Fibroblast of skin of left quadriceps (primary cell): ENCODE results near the gene SPEF2.
"Not testable (repeated sequence)": the region's sequence is repeated elsewhere in the genome, so short reads cannot be mapped to it uniquely, and the experiment has no call there.

Experiments used
- DNase-seq, 2 experiments: peaks; one replicate each; pipeline ENCODE4 v3.0.0-alpha.2; 2013; ENCODE audit warnings: low read depth in 2 of 2

Gene SPEF2

DNA sequence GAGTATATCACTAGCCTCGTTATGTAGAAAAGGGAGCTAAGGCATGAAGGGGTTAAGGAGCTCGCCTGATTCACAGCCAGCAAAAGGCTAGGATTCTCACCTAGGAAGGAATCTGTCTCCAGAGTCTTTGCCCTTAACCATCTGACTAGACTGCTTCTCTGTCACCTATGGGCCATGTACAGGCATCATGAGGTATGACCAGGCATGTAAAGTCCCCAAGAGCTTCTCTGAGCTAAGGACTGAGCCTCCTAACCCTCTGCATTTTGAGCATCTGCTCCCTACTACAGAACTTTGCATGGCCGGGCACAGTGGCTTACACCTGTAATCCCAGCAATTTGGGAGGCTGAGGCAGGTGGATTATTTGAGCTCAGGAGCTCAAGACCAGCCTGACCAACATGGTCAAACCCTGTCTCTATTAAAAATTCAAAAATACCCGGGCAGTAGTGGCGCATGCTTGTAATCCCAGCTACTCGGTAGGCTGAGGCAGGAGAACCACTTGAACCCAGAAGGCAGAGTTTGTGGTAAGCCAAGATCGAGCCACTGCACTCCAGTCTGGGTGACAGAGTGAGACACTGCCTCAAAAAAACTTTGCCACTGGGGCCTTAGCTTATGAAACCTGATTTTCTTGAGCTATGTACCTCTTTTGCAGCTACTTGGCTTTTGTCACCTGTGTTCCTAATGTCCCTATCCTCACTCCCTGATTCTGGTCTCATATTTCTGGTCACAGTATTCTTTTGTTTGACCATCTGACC lies 205.9 kb downstream of the SPEF2 start:
- DNase-seq, result no peak

DNA sequence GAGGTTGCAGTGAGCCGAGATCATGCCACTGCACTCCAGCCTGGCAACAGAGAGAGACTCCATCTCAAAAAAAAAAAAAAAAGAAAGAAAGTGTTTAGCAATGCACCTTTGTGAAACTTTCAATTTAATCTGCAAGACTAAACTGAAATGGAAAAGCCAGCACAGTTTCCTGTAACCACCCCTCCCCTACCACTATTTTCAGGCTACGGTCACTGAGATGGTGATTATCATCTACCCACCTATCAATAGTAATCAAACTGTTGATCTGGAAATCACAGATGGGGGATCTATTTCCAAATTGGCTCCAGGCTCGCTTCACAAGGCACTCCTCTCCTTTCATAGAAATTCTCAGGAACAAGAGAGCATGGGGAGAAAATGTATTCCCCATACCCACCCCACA lies 208.4 kb downstream of the SPEF2 start:
- no peak for DNase-seq

DNA sequence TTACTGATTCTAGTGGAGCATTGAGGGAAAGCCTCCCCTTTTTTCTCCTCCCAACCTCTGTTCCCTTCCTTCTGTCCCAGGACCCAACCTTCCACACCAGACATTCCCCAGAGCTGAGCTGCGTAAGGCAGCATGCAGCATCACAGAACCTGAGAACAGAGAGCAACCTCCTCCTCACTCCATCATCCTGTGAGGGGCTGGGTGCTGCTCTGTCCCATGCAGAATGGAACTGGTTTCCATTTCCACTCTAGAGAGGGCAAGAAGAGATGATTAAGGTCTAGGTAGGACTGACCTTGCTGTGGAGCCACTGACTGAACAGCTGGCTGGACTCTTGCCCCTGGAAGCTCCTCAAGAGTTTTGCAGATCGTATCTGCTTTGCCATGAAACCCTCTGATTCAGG lies 208.9 kb downstream of the SPEF2 start:
- DNase-seq, result no peak

DNA sequence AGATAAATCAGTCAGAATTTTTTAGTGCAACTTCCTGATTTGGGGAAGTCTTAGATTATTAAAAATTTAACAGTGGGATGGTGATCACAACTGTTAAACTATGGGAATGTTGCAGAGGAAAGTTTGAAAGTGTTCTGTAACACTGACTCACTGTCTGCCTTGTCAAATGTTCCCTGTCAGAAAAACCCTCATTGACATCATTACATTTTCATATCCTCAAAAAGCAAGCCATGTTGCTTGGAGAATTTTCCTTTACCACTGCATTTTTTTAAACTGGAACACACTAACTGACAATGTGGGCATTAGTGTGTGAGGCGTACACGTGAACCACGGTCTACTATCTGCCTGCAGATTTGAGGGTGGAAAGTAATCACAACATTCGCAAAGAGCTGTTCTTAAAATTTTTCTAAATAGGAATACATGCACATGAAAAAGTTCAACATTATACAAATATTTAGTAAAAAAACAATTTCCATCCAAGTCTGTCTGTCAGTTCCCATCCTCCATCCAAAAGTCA lies 210.5 kb downstream of the SPEF2 start:
- no peak for DNase-seq

DNA sequence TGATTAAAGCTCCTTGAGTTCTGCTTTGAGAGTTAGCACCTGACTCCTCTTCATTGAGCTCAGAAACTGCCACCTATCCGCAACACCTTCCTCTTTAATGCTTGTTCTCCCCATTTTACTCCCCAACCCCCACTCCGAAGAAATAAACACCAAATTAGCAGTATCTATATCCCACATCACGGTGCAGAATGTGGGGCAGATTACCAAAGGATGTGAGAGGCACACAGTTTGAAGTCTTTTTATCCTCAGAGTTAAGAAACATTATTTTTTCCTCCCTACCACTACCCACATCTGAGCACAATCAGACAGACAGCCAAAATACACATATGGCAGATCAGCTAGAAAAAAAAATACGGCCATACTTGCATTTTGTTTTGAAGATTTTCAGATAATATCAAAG lies 212.9 kb downstream of the SPEF2 start:
- no peak for DNase-seq

DNA sequence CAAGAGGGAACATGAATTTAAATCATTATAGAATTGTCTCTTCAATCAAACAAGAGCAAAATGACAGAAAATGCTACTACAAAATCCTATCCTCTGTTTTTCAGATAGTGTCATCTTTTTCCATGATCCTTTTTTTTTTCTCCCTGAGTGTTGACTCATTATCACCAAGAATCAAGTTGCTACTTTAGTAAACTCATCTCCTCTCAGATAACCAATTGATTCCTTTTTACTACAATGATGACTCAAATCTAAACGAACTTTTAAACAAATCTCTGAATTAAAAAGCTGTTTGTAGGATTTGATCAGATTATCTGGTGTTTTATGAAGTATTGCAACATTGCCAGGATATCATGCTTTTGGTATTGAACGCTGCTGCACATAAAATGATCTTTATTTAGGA lies 215.1 kb downstream of the SPEF2 start:
- no peak for DNase-seq

DNA sequence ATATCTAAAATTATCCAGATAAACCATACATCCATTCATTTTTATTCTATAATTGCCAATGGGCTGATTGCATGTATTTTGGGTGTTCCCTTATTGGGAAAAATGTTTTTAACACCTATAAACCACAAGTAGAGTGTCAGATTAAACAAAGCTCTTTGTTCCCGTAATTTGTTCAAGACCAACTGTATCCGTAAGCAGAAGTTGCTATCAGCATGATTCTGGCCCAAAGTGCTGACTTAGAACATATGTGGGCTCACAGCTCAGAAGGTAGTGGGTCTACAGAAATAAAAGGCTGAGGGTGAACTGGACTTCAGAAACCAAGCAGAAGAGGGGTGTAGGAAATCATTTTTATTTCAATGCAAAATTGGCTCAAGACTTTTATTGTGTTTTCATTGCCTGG lies 215.6 kb downstream of the SPEF2 start:
- DNase-seq, result no peak

DNA sequence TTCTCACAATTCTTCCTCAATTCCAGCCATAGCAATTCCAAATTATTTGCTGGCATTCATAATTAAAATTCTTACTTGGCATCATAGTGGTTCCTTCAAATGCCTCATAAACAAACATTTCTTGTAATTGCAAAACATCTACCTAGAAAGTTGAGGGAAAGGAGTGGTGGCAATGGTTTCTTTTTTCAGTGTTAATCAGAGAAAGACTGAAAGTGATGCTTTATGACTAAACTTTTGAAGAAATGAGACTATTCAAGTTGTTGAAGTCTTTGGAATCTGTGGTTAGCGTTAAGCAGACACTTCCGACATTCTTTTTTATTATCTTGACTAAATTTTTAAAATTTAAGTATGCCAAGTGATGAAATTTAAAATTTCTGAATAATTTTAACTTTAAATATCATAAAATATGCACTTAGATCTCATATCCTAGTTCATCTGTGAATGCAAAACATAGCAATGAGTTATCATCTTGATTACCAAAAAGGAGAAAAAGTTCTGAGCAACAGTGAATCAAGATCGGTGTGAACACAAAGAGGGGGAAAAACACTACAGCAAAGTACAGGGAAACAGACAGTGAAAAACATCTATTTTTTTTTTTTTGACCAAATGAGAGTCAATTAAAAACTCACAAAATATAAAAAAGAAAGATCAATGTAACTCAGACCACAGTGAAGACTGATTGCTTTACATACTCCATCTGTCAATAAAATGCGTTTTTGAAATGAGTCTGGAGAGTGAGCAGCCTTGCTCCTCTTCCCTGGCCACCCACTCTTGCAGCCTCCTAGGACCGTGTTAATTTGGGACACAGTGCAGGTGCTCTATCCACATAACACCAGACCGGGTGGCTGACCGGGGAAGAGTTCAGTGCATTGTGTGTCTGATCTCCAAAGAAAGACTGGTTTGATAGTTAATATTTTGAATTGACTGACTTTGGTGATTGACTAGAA lies 218.4 kb downstream of the SPEF2 start:
- no peak for DNase-seq

DNA sequence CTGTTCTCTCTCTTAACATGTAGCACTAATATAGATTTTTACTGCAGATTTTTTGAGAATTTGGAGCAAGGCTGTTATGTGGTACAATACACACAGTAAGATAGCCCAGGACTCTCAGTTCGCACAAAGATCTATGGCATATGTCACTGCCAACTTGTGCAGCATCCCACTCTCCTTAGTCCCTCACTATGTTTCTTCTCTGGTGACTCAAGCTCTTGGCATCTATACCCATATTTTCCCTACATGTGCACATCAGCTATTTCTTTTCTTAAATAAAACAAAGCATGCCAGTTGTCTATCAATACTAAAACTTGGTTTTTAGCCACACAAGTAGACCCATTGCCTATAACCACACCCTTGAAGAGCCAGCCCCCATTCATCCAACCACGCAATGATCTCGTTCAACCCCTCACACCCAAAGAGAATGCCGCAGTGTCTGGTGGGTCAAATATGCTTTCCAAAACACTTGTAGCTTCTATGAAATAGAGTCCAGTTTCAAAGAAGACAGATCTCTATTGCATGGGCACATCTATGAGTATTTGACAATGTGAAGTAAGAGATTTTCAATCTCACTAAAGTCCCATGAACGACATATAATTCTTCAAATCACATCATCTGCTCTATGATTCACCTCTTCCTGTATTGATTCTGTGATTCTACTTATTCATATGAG lies 220.8 kb downstream of the SPEF2 start:
- no peak for DNase-seq

DNA sequence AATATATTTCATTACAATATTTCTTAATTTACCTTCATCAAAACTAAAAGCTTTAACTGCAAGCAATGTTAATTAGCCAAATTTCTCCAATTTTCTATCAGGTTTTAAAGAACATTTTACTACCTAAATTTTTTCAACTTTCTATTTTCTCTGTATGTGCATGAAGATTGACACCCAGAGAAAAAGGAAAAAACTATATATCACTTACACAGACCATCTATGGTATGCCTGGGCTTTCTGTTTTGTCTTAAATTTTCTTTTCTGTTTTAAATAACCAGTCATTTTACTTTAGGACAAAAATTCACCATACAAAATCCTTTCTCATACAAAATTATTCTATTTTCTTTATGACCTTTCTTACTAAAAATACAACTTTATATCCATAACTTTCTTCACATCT lies 225.2 kb downstream of the SPEF2 start:
- no peak for DNase-seq

DNA sequence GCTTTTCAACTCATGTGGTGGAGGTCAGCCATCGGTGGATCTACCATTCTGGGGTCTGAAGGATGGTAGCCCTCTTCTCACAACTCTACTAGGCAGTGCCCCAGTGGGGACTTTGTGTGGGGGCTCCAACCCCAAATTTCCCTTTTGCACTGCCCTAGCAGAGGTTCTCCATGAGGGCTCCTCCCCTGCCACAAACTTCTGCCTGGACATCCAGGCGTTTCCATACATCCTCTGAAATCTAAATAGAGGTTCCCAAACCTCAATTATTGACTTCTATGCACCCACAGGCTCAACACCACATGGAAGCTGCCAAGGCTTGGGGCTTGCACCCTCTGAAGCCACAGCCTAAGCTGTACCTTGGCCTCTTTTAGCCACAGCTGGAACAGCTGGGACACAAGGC lies 227.8 kb downstream of the SPEF2 start:
- not testable (repeated sequence) for DNase-seq

DNA sequence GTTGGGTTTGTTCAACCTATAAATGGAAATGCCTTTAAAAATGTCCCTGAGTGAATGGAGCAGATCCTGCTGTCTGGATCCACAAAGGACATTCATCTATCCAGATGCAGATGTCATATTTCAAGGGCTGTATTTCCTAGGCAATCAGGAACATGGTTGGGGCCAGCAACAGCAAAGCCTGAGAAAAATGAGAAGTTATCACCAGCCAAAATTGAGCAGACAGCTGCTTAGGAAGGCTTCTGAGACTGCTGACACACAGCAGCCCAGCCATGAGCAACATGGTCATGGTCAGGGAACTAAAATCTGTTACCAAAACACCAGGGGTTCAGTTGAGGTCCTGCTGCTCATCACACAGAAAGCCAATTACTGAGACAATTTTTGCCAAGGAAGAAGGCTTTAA lies 229.8 kb downstream of the SPEF2 start:
- no peak for DNase-seq

DNA sequence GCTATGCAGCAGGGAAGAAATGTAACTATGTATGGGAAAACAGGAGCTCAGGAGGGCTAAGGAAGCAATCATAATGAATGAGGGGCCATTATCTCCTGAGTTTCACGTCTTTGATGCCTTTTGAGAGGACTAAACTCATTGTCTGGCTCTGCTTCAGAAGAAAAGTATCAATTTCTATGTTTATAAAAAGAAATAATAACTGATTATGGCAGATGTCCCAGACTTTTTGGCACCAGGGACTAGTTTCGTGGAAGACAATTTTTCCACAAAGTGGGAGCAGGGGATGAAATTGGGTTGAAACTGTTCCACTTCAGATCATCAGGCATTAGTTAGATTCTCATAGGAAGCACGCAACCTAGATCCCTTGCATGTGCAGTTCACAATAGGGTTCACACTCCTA lies 230.3 kb downstream of the SPEF2 start:
- DNase-seq, result no peak

DNA sequence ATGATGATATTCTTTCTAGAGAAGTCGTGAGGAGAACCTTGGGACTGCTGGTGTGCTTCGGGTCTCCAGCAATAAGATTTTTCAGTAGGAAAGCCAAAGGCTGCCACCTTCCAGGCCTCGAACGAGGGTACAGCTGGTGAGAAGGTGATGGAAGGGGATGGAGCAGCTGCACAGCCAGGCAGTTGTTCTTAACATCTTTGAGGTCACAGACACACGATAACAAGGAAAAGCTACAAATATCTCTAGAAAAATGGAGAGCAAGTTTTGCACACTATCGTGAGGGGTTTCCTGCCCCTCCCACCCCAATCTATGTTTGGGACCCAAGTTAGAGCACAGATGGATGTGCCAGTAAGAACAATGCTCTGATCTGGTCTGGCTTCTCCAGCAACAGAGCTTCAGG lies 232.2 kb downstream of the SPEF2 start:
- no peak for DNase-seq

DNA sequence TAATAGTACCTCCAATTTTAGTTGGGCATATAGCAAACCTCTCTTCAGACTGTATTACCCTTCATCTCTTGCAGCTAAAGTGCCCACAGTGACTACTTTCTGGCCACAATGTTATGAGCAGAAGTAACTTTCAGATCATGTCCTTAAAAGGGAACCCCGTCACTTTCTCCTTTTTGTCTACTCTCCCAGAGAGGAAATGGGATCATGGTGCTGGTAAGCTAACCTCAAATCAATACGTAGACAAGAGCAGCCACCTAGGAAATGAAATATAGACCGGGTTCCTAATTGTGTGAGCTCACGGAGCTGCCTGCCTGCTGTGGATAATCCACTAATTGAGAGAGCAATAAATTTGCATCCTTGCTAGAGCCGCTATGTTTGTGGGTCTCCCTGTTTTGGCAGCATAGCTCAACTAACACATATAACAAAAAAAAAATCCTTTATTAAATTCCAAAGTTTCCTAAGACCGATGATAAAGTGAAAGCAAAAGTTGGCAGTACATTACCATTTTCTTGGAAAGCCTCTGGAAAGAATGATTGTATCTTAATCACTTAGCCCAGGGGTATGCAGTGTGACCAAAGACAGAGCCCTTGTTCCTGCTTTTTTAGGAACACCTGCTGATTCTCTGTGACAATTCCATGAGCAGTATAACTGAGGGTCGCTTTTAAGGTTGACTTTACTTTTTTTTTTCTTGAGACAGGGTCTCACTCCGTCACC lies 233.5 kb downstream of the SPEF2 start:
- DNase-seq, result no peak

DNA sequence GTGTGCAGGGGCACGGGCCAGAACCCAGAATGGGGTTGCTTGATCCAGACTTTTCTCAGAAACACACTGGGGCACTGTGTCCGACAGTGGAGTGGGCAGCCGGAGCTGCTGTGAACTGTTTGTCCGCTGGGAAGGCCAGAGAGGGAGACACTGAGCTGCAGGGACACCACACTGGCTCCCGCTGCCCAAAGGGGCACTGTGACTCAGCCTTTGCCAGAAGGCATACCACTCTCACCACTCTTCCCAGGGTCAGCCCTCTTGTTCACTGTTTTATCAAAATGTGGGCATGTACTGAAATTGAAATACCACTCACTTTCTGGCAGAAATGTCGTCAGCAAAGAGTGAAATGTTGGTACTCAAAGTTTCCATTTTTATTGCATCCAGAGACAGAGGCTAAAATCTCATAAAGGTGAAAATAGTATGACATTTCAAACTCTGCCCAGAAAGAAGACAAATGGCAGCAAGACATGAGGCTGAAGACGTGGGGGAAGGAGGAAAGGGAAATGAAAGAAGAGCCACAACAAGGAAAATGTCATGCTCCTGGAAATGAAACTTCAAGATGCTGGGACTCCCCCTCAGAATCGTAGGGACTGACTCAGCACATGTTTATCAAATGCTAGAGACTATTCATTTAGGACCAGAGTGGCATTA lies 234.5 kb downstream of the SPEF2 start:
- DNase-seq, result no peak

DNA sequence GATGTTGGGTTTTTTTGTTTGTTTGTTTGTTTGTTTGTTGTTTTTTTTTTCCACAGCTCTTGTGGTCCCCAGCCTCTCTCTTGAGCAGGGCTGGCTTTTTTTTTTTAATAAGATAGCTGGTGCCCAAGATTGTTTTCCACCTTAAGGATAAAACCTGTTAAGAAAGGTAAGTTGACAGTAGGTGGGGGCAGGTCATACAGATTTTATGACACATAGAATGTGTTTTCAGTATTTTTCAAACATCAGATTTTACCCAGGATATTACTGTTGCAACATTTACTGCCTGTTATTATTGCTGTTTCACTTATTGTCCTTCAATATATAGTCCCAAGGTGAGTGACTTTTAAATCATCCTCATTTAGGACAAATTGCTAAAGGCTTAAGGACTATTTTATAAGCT lies 235.1 kb downstream of the SPEF2 start:
- DNase-seq, result no peak

DNA sequence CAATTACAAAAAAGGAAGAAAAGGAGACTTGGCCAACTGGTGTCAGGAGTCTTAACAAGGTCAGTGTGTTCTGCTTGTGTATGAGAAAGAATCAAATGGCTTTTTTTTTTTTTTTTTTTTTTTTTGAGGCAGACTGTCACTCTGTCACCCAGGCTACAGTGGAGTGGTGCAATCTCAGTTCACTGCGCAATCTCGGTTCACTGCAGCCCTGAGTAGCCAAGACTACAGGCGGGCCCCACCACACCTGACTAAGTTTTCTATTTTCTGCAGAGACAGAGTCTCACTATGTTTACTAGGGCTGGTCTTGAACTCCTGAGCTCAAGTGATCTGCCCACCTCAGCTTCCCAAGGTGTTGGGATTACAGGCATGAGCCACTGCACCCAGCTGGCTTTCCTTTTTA lies 236.0 kb downstream of the SPEF2 start:
- no peak for DNase-seq

DNA sequence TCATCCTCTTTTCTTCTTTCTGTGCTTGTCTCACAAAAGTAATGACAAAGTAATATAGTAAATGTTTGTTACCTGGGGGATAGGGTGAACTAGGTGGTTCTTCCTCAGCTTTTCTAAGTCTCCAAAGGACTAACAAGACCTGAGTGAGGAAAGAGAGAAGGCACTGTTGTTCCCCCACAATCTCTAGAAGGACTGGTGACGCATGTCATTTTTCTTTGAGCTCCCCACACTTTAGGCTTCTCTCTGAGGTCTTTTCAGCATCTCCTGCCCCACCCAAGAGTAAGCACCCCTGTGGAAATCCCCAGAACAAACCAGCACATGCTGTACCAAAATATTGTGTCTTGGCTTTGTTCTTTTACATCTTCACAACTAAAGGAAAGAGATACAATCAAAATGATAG lies 236.6 kb downstream of the SPEF2 start:
- DNase-seq, result no peak

DNA sequence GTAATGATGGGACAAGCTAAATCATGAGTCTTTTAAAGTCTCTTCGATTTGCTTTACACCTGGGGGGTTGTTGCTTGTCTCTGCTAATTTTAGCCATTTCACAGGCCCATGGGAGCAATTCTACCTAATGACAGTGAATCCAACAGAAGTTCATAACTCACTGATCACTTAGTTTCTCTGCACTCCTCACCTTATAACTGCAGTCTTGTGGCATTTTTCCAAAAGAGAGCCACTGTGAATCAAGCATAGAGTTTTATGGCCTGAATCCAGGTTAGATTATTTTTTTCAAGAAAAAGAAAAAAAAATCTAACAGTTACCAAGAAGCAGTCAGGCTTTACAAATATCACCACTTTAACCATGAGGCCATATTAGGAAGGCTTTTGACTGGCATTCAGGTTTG lies 237.5 kb downstream of the SPEF2 start:
- DNase-seq, result no peak

DNA sequence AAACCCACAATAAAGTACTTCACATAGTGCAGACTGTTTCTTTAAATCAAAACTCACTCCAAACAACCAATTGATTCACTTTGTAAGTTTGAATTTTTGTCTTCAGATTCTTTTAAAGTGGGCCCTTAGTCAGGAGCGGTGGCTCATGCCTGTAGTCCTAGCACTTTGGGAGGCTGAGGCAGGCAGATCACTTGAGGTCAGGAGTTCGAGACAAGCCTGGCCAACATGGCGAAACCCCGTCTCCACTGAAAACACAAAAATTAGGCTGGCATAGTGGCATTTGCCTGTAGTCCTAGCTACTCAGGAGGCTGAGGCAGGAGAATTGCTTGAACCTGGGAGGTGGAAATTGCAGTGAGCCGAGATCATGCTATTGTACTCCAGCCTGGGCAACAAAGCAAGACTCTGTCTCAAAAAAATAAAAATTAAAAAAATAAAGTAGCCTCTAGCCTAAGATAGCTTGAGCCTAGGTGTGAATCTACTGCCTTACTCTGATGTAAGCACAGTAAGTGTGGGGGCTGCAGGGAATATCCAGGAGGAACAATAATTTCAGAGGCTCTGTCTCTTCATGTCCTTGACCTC lies 238.6 kb downstream of the SPEF2 start:
- DNase-seq, result not testable (repeated sequence)
